ENCODE measurements around the gene B3GNT9. TPM values are rescaled to one million over a fixed set of nuclear protein-coding genes. Genes with fewer than 3 reads are reported as not detected.
A peak's percentile ranks its signal among the peaks of the same experiment; 100 is the strongest.

Gene B3GNT9
- total RNA-seq, 4 donors from 2014 or later: 17.4 to 26.1 (median 19.2) TPM

GRCh38 chr16:67100569-67101310, 50.1 kb downstream of the B3GNT9 start:
- Histone ChIP-seq H3K36me3 (peaks cover 0 to 35% (median 11%) of the 10 kb centered on the region in 4 donors), H3K27ac (replicated peaks in 1 of 4) (no peak overlapping the region), H3K9me3 (no peaks in the 10 kb centered on the region), H3K27me3 (no peaks in the 10 kb centered on the region), H3K4me1 (peaks cover 0 to 2% (median 0%) of the 10 kb centered on the region in 4 donors), H3K4me3 (no peak overlapping the region)
- TF ChIP-seq EP300 (IDR thresholded peaks at IDR 0.05): no peak
- TF ChIP-seq CTCF (IDR thresholded peaks at IDR 0.05): peak in 1 of 3 experiments; percentile 8
- no peak for TF ChIP-seq POLR2A (IDR thresholded peaks at IDR 0.05; ENCODE audit: low read depth)
- TF ChIP-seq POLR2AphosphoS5 (IDR thresholded peaks at IDR 0.05): no peak
- 85% methylated on average over 1 of the region's 1 CpG for WGBS
- no peak for DNase-seq (ENCODE audit: extremely low spot score)
- intact Hi-C loops (cut with DNase I): no loop called here

DNA sequence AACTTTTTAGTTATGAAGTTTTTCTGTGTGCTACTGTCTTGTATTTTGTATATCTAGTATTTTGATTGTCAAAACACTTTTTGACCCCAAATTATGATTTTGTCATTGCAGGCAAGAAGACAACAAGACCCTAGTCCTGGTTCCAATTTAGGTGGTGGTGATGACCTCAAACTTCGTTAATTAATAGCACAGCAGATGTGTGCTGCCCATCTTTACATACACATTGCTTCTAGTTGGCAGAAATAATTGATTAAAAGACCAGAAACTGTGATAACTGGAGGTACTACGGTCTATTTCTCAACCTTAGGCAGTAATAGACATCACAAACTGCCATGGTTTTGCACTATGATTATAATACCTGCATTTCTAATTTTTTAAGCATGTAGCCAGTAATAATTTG, 52.2 kb downstream of the B3GNT9 start:
- H3K36me3 ChIP-seq: peaks cover 0 to 45% (median 11%) of the 10 kb centered on the region in 4 donors
- peaks cover 0 to 2% (median 0%) of the 10 kb centered on the region in 4 donors for H3K4me1 ChIP-seq
- H3K27ac ChIP-seq (replicated peaks in 1 of 4): no peak overlapping the region
- no peak for TF ChIP-seq CTCF (IDR thresholded peaks at IDR 0.05)
- no peak for TF ChIP-seq POLR2A (IDR thresholded peaks at IDR 0.05; ENCODE audit: low read depth)
- no peak for TF ChIP-seq POLR2AphosphoS5 (IDR thresholded peaks at IDR 0.05)
- TF ChIP-seq EP300 (IDR thresholded peaks at IDR 0.05): no peak
- H3K9me3 ChIP-seq: no peaks in the 10 kb centered on the region
- DNase-seq (ENCODE audit: extremely low spot score): no peak
- intact Hi-C loops (cut with DNase I): no loop called here
- no peak overlapping the region for H3K4me3 ChIP-seq
- WGBS: 86% methylated on average over 2 of the region's 2 CpGs
- no peaks in the 10 kb centered on the region for H3K27me3 ChIP-seq

Other genes starting within 250 kb of the B3GNT9 start
- gene CDH16, start 232.1 kb downstream of the B3GNT9 start, total RNA-seq: under 1 TPM in 1 of 4 donors, not detected in 3; 0.52 TPM
- gene RRAD, start 225.5 kb downstream of the B3GNT9 start, total RNA-seq: 10 to 100 TPM; 36.4 to 64.9 (median 55.4) TPM
- gene CIAO2B, start 216.6 kb downstream of the B3GNT9 start, total RNA-seq: 100 to 1,000 TPM in 1 of 4 donors, 10 to 100 TPM in 3; 83.1 to 101 (median 95.5) TPM
- 10 to 100 TPM; 22.0 to 29.7 (median 26.8) TPM for gene CES2, start 215.5 kb downstream of the B3GNT9 start, total RNA-seq
- gene CES3, start 189.7 kb downstream of the B3GNT9 start, total RNA-seq: under 1 TPM in 3 of 4 donors, not detected in 1; 0.23 to 0.42 (median 0.33) TPM
- 1 to 10 TPM; 2.7 to 4.0 (median 3.3) TPM for gene CES4A, start 162.4 kb downstream of the B3GNT9 start, total RNA-seq
- gene CBFB, start 121.8 kb downstream of the B3GNT9 start, total RNA-seq: 10 to 100 TPM; 20.6 to 39.8 (median 30.6) TPM
- gene PHAF1, start 41.1 kb downstream of the B3GNT9 start, total RNA-seq: 10 to 100 TPM; 11.4 to 23.7 (median 17.1) TPM
- 10 to 100 TPM; 26.6 to 53.4 (median 42.7) TPM for gene TRADD, start 8.9 kb upstream of the B3GNT9 start, total RNA-seq
- gene FBXL8, start 9.0 kb upstream of the B3GNT9 start, total RNA-seq: 10 to 100 TPM; 10.3 to 22.1 (median 15.1) TPM
- gene HSF4, start 13.7 kb upstream of the B3GNT9 start, total RNA-seq: 10 to 100 TPM; 27.3 to 61.9 (median 41.1) TPM
- gene NOL3, start 19.5 kb upstream of the B3GNT9 start, total RNA-seq: 10 to 100 TPM; 40.6 to 58.2 (median 45.4) TPM
- 10 to 100 TPM in 2 of 4 donors, 1 to 10 TPM in 2; 7.8 to 17.7 (median 11.2) TPM for gene MATCAP1, start 33.0 kb upstream of the B3GNT9 start, total RNA-seq
- gene EXOC3L1, start 39.1 kb upstream of the B3GNT9 start, total RNA-seq: 1 to 10 TPM; 1.2 to 4.0 (median 2.1) TPM
- gene E2F4, start 41.2 kb upstream of the B3GNT9 start, total RNA-seq: 10 to 100 TPM; 54.8 to 96.9 (median 93.1) TPM
- under 1 TPM; 0.33 to 0.83 (median 0.60) TPM for gene ELMO3, start 48.1 kb upstream of the B3GNT9 start, total RNA-seq
- gene TMEM208, start 76.1 kb upstream of the B3GNT9 start, total RNA-seq: 10 to 100 TPM; 19.5 to 26.7 (median 23.8) TPM
- gene FHOD1, start 96.5 kb upstream of the B3GNT9 start, total RNA-seq: 10 to 100 TPM in 2 of 4 donors, 1 to 10 TPM in 2; 8.0 to 15.6 (median 10.0) TPM
- under 1 TPM; 0.13 to 0.69 (median 0.37) TPM for gene SLC9A5, start 98.0 kb upstream of the B3GNT9 start, total RNA-seq
- 1 to 10 TPM; 3.0 to 8.7 (median 3.2) TPM for gene PLEKHG4, start 128.5 kb upstream of the B3GNT9 start, total RNA-seq
- not detected for gene KCTD19, start 175.7 kb upstream of the B3GNT9 start, total RNA-seq
- gene LRRC36, start 175.8 kb upstream of the B3GNT9 start, total RNA-seq: under 1 TPM in 1 of 4 donors, not detected in 3; 0.33 TPM
- 100 to 1,000 TPM in 1 of 4 donors, 10 to 100 TPM in 3; 32.0 to 116 (median 41.3) TPM for gene TPPP3, start 242.5 kb upstream of the B3GNT9 start, total RNA-seq